ENCODE measurements around the gene WWOX. TPM values are rescaled to one million over a fixed set of nuclear protein-coding genes. Genes with fewer than 3 reads are reported as not detected.

Gene WWOX
- total RNA-seq, 2 experiments from 2014 or later = 14.3 to 16.5 TPM

DNA sequence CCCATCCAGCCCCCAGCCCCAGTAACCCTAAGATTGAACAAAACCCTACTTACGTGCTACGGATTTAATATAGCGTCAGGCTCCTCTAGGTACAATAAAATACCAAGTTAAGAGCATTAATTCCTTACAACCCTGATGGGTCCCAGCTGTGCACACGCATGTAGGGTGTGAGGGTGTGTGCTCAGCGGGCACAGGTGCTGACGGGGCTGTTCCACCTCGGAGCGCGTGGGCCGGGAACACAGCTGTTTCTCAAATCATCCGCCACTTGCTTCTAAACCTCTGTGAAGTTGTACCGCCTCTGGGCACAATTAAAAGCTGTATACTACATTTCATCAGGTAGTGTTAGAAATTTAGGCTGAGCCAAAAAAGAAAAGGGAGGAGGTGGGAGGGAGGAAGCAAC lies 1022.5 kb downstream of the WWOX start:
- DNase-seq = no peak
- H3K9me3 Mint-ChIP-seq = peaks cover 6% of the 10 kb centered on the region
- H3K27me3 Mint-ChIP-seq = no peaks in the 10 kb centered on the region
- H3K27ac Mint-ChIP-seq = no peak overlapping the region
- intact Hi-C loops (cut with micrococcal nuclease) = no loop called here
- POLR2A ChIA-PET = no interaction called here
- H3K4me1 Mint-ChIP-seq (ENCODE audit: low read depth) = peaks cover 2% of the 10 kb centered on the region
- no peak overlapping the region for H3K4me3 Mint-ChIP-seq
- CTCF ChIA-PET = no interaction called here
- H3K36me3 Mint-ChIP-seq = no peaks in the 10 kb centered on the region

DNA sequence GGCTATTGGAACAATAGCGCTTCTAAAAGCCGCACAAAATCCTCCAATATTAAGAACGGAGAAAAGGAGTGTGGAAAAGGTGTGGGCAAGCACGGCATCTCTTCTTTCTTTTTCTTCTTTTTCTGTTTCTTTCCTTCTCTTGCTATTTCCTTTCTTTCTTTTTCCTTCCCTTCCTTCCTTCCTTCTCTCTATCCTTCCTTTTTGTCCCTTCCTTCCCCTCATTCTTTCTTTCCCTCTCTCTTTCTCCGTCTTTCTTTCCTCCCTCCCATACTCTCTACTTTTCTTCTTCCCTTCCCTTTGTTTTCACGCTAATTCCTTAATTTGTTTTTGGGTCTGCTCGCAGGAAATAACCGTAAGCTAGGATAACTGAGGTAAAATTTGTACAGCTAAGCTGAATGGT lies 1022.9 kb downstream of the WWOX start:
- H3K27me3 Mint-ChIP-seq = no peaks in the 10 kb centered on the region
- H3K9me3 Mint-ChIP-seq = peaks cover 6% of the 10 kb centered on the region
- H3K4me3 Mint-ChIP-seq = no peak overlapping the region
- no peak overlapping the region for H3K27ac Mint-ChIP-seq
- intact Hi-C loops (cut with micrococcal nuclease) = no loop called here
- DNase-seq = no peak
- ChIA-PET POLR2A (no interaction called here), CTCF (no interaction called here)
- no peaks in the 10 kb centered on the region for H3K36me3 Mint-ChIP-seq
- H3K4me1 Mint-ChIP-seq (ENCODE audit: low read depth) = peaks cover 2% of the 10 kb centered on the region

DNA sequence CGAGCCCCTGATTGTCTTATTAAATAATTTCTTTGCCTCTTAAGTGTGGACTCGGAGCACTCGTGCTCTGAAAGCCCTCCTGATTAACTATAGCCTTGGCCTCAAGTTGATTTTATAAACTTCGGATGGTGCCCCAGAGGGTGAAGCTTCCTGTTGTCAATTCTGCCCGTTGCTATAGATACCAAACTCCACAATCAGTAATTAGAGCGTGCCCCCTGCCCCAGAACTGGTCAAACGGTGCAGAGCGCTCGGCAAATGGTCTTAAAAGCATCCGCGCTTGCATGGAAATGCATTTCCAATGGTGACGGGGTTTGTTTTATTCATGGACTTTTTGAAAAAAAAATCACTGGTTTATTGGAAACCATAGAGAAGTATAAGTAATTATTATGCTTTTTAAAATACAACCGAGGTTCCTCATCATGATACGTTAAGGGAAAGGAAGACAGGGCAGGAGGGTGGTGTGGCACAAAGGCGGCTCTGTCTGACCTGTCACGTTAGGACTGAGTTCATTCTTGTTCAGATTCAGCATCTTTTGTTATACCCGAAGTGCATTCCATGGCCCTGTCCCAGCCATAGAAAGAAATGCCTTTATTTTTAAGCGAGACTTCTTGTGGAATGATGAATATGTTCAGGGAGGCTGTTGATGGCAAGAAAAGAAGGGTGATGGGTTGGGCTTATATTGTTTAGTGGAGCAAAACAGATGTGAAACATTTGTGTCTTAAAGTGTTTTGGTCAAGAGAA lies 1024.7 kb downstream of the WWOX start:
- no peak for DNase-seq
- CTCF ChIA-PET = no interaction called here
- intact Hi-C loops (cut with micrococcal nuclease) = no loop called here
- no peak overlapping the region for H3K27ac Mint-ChIP-seq
- peaks cover 6% of the 10 kb centered on the region for H3K9me3 Mint-ChIP-seq
- peaks cover 2% of the 10 kb centered on the region for H3K4me1 Mint-ChIP-seq (ENCODE audit: low read depth)
- POLR2A ChIA-PET = no interaction called here
- H3K36me3 Mint-ChIP-seq = no peaks in the 10 kb centered on the region
- no peak overlapping the region for H3K4me3 Mint-ChIP-seq
- H3K27me3 Mint-ChIP-seq = no peaks in the 10 kb centered on the region

DNA sequence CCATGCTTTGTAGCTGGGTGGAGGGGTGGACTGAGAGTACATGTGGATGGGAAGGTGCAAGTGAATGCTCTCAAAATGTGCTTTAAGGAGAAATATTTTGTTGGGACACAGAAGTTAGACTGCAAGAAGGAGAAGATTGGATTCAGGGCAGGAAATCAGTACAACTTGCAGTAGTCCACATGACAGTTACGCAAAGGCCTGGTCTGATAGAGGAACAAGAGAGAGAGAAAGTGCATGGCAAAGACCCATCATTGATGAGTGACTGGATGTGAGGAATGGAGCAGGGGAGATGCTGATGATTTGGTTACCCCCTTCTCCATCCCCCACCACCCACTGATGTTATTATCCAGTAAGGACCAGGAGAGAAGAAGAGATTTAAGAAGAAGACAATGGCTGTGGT lies 1028.3 kb downstream of the WWOX start:
- H3K4me3 Mint-ChIP-seq = no peak overlapping the region
- H3K27ac Mint-ChIP-seq = no peak overlapping the region
- DNase-seq = no peak
- intact Hi-C loops (cut with micrococcal nuclease) = no loop called here
- H3K9me3 Mint-ChIP-seq = peaks cover 6% of the 10 kb centered on the region
- POLR2A ChIA-PET = no interaction called here
- H3K36me3 Mint-ChIP-seq = no peaks in the 10 kb centered on the region
- no peaks in the 10 kb centered on the region for H3K27me3 Mint-ChIP-seq
- CTCF ChIA-PET = interaction anchor here (0.8 kb wide), 1 partner anchor 9 kb away, joined by 5 read pairs; no protein-coding TSS in a partner anchor
- H3K4me1 Mint-ChIP-seq (ENCODE audit: low read depth) = peaks cover 2% of the 10 kb centered on the region

DNA sequence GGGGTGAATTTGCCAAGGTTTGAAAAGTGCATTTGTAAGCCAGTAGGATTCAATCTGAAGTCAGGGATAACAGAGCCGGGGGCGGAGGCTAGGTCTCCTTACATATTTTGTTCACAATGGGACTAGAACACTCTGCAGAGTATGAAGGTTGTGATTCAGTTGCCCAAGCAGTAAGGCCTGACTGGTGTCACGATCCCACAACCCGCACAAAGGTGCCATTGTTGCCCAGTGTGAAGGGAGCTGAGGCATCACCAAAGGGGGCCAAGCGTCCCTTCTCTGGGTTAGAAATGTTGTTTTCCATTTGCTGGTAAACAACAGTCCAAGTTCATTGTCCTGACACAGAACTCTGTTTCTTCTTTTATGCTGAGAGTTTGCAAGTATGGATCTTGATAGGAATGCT lies 1029.3 kb downstream of the WWOX start:
- peaks cover 2% of the 10 kb centered on the region for H3K4me1 Mint-ChIP-seq (ENCODE audit: low read depth)
- intact Hi-C loops (cut with micrococcal nuclease) = no loop called here
- H3K4me3 Mint-ChIP-seq = no peak overlapping the region
- H3K9me3 Mint-ChIP-seq = no peaks in the 10 kb centered on the region
- no peak overlapping the region for H3K27ac Mint-ChIP-seq
- CTCF ChIA-PET = interaction anchor here (0.8 kb wide), 1 partner anchor 8 kb away, joined by 5 read pairs; no protein-coding TSS in a partner anchor
- H3K36me3 Mint-ChIP-seq = no peaks in the 10 kb centered on the region
- H3K27me3 Mint-ChIP-seq = no peaks in the 10 kb centered on the region
- DNase-seq = no peak
- POLR2A ChIA-PET = no interaction called here

DNA sequence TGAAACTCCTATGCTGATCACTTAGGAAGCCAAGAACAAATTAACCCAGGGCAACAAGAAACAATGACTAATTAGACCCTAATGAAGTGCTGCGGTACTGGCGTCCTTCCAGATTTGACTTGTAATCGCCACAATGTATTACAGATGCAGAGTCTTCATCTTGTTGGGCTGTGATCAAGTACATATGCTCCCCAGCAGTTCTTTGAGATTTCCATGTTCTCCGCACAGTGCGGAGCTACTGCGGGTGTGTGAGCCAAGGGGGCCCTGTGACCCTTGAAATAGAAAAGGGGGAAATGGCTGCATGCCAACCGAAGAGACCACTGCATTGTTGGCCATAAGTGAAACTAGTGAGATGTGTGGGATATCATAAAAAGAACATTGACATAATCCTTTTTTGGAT lies 1031.2 kb downstream of the WWOX start:
- Mint-ChIP-seq H3K27ac (no peak overlapping the region), H3K36me3 (no peaks in the 10 kb centered on the region), H3K27me3 (no peaks in the 10 kb centered on the region), H3K4me3 (no peak overlapping the region), H3K4me1 (ENCODE audit: low read depth) (peaks cover 2% of the 10 kb centered on the region), H3K9me3 (no peaks in the 10 kb centered on the region)
- CTCF ChIA-PET = no interaction called here
- no peak for DNase-seq
- intact Hi-C loops (cut with micrococcal nuclease) = no loop called here
- POLR2A ChIA-PET = no interaction called here

DNA sequence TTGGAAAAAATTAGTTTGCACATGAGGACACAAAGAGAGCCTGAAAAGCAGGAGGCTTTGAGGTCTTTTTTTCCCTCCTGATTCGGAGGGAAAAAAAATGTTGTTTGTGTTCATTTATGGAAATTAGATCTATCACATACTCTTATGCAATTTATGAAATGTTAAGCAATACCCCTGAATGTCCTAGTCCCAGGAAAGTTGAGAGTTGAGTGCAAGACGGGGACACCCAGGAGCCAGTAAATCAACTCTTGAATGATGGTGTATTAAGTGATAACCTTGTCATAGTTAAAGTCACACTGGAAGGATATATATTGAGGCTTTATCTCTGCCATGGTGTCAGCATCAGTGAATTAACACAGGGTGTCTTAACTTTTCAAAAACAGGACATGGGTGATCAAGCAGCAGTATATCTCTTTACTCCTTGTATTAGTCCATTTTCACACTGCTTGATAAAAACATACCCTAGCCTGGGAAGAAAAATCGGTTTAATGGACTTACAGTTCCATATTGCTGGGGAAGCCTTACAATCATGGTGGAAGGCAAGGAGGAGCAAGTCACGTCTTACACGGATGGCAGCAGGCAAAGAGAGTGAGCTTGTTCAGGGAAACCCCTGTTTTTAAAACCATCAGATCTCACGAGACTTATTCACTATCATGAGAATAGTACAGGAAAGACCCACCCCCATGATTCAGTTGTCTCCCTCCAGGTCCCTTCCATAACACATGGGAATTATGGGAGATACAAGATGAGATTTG lies 1032.0 kb downstream of the WWOX start:
- H3K9me3 Mint-ChIP-seq = no peaks in the 10 kb centered on the region
- no peak overlapping the region for H3K27ac Mint-ChIP-seq
- no peaks in the 10 kb centered on the region for H3K27me3 Mint-ChIP-seq
- H3K36me3 Mint-ChIP-seq = no peaks in the 10 kb centered on the region
- no peak overlapping the region for H3K4me3 Mint-ChIP-seq
- CTCF ChIA-PET = no interaction called here
- DNase-seq = no peak
- intact Hi-C loops (cut with micrococcal nuclease) = no loop called here
- peaks cover 2% of the 10 kb centered on the region for H3K4me1 Mint-ChIP-seq (ENCODE audit: low read depth)
- POLR2A ChIA-PET = no interaction called here

DNA sequence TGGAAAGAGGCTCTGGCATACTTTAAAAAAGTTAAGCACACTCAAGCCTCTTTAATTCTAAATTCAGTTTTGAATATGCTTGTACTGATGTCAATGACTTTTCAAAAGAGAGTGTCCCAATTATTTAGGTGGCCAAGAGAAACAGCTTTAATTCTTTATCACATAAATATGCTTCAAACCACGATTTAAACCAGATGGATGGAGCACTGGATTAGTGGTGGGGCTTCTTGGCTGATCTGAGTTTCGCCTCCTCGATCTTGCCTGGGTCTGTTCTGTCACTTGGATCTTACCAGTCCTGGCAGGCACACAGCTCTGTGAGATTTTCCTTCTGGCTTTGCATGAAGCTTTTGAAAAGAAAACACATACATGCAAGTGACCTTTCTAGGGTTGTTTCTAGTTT lies 1033.2 kb downstream of the WWOX start:
- ChIA-PET POLR2A (no interaction called here), CTCF (no interaction called here)
- no peak for DNase-seq
- Mint-ChIP-seq H3K36me3 (no peaks in the 10 kb centered on the region), H3K27me3 (no peaks in the 10 kb centered on the region), H3K4me1 (ENCODE audit: low read depth) (no peaks in the 10 kb centered on the region), H3K27ac (no peak overlapping the region), H3K9me3 (no peaks in the 10 kb centered on the region), H3K4me3 (no peak overlapping the region)
- intact Hi-C loops (cut with micrococcal nuclease) = no loop called here

DNA sequence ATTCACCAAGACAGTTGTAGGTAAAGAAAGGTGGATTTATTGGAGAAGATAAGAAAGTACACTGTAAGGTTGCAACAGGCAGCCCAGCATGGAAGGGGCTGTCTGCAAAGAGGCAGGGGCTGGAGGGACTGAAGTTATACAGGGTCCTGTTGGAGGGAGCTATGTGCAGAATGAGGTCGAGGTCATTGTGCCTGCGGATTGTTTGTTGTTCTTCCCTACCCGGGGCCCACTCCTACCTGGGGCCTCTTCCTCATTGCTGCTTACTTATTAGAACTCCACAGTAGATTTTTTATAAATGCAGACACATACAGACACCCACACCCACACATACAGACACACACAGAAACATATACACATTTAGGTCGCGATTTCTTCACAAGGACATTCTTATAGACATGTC lies 1034.8 kb downstream of the WWOX start:
- no peaks in the 10 kb centered on the region for H3K27me3 Mint-ChIP-seq
- H3K4me3 Mint-ChIP-seq = no peak overlapping the region
- ChIA-PET CTCF (no interaction called here), POLR2A (no interaction called here)
- H3K36me3 Mint-ChIP-seq = no peaks in the 10 kb centered on the region
- H3K4me1 Mint-ChIP-seq (ENCODE audit: low read depth) = no peaks in the 10 kb centered on the region
- no peak overlapping the region for H3K27ac Mint-ChIP-seq
- no peaks in the 10 kb centered on the region for H3K9me3 Mint-ChIP-seq
- DNase-seq = no peak
- intact Hi-C loops (cut with micrococcal nuclease) = no loop called here

DNA sequence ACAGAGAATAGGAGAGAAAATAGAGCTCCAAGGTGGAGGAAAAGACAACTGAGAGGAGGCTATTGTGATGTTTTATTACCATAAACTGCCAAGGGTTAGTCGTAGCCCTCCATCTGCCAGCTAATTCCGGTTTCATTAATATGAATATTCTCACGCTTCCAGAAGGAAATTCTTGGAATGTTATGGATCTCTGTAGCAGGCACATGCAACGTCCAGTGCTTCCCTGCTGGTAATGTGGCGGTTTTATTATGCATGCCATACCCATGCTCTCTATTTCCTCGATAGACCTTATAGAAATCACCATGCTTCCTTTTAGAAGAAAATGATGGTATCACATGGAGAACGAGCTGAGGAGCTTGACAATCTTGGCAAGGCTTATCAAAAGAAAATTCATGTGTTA lies 1037.5 kb downstream of the WWOX start:
- POLR2A ChIA-PET = no interaction called here
- no peaks in the 10 kb centered on the region for H3K27me3 Mint-ChIP-seq
- H3K4me1 Mint-ChIP-seq (ENCODE audit: low read depth) = no peaks in the 10 kb centered on the region
- H3K4me3 Mint-ChIP-seq = no peak overlapping the region
- intact Hi-C loops (cut with micrococcal nuclease) = no loop called here
- CTCF ChIA-PET = interaction anchor here (0.6 to 1.6 kb wide), 6 partner anchors 9 to 464 kb away, joined by 3 to 5 read pairs (median 3); no protein-coding TSS in a partner anchor
- H3K27ac Mint-ChIP-seq = no peak overlapping the region
- no peaks in the 10 kb centered on the region for H3K9me3 Mint-ChIP-seq
- no peaks in the 10 kb centered on the region for H3K36me3 Mint-ChIP-seq
- no peak for DNase-seq

DNA sequence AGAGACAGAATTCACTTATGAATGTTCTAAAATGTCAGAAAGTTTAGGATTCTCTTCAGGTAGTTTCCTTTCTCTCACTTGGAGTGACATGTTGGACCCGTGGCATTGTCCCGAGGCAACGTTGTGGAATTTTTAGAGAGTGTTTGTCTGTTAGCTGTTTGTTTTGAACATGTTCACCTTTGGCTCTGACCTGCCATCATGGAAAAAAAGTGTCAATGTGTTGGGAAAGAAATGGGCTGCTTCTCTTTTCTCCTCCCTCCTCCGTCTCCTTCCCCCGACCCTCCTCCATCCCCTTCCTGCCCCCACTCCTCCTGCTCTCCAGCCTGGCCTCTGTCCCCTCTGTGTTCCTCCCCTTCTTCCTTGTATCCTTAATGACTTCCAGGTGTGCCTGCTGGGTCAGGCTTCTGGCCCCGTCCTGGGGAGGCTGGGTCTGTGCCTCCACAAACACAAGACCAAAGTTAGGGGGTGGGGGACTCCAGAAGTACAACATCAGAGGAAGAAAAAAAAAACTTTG lies 1038.0 kb downstream of the WWOX start:
- no peaks in the 10 kb centered on the region for H3K27me3 Mint-ChIP-seq
- CTCF ChIA-PET = interaction anchor here (0.6 to 1.6 kb wide), 5 partner anchors 9 to 432 kb away, joined by 3 to 5 read pairs (median 3); no protein-coding TSS in a partner anchor
- POLR2A ChIA-PET = no interaction called here
- no peaks in the 10 kb centered on the region for H3K4me1 Mint-ChIP-seq (ENCODE audit: low read depth)
- H3K4me3 Mint-ChIP-seq = no peak overlapping the region
- no peak overlapping the region for H3K27ac Mint-ChIP-seq
- intact Hi-C loops (cut with micrococcal nuclease) = no loop called here
- no peaks in the 10 kb centered on the region for H3K9me3 Mint-ChIP-seq
- no peak for DNase-seq
- H3K36me3 Mint-ChIP-seq = no peaks in the 10 kb centered on the region

DNA sequence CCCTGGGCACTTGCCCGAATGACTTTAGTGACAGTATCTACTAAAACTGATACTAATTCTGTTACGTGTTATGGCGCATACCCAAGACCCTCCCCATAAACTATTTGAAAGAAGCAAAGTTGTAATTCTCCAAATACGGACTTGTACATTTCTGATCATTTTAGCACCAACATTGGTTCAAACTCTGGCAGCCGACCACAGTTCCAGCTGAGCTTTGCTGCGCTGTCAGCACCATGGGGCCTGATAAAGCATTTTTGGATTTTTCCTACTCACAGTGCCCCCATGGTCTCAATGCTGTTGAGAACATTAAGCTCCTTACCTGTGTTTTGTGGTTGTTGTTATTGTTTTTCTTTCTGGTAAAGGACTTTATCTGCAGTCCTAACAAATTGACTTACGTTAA lies 1040.3 kb downstream of the WWOX start:
- Mint-ChIP-seq H3K27ac (no peak overlapping the region), H3K27me3 (no peaks in the 10 kb centered on the region), H3K9me3 (no peaks in the 10 kb centered on the region), H3K4me3 (no peak overlapping the region), H3K4me1 (ENCODE audit: low read depth) (no peaks in the 10 kb centered on the region), H3K36me3 (no peaks in the 10 kb centered on the region)
- intact Hi-C loops (cut with micrococcal nuclease) = no loop called here
- DNase-seq = no peak
- ChIA-PET POLR2A (no interaction called here), CTCF (no interaction called here)

DNA sequence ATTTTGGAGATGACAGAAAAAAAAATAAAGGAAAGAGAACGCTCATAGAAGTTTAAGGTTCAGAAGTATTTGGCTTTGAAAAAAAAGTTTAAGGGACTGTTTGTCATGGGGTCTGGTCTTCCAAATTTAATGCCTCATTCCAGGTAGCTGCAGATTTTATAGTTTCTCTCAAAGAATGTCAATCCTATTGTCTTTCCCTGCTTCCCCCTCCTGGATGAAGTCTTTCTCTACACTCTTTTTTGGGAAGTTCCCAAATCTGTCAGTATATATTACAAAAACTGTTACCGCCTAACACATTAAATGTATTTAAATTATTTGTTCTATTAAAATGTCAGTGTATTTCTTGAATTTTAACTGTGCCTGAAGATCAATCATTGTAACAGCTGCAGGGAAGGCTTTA lies 1043.6 kb downstream of the WWOX start:
- ChIA-PET CTCF (no interaction called here), POLR2A (no interaction called here)
- Mint-ChIP-seq H3K9me3 (no peaks in the 10 kb centered on the region), H3K4me1 (ENCODE audit: low read depth) (no peaks in the 10 kb centered on the region), H3K4me3 (no peak overlapping the region), H3K27ac (no peak overlapping the region), H3K36me3 (no peaks in the 10 kb centered on the region), H3K27me3 (no peaks in the 10 kb centered on the region)
- intact Hi-C loops (cut with micrococcal nuclease) = no loop called here
- DNase-seq = no peak
